ENCODE data around the gene HOXC9.

HOXC9 gene

GRCh38 chr12:54049108-54049507 lies 49.1 kb downstream of the HOXC9 start:
- H3K4me2 ChIP-seq (ENCODE audit: insufficient read depth, low read length): no peak overlapping the region
- H4K20me1 ChIP-seq (ENCODE audit: insufficient read depth, low read length): no peaks in the 10 kb centered on the region
- no peaks in the 10 kb centered on the region for H3K9me3 ChIP-seq (ENCODE audit: insufficient read depth, low read length, severe bottlenecking)
- ATAC-seq (ENCODE audit: insufficient read depth, low read depth) (no peak), DNase-seq (no peak)
- TF ChIP-seq CTCF (IDR thresholded peaks at IDR 0.05; ENCODE audit: borderline replicate concordance, extremely low read depth, low read length, poor library complexity, severe bottlenecking) (no peak), EZH2 (IDR thresholded peaks at IDR 0.05; ENCODE audit: borderline replicate concordance, low read depth, low read length, severe bottlenecking) (no peak)
- H3K4me1 ChIP-seq (ENCODE audit: insufficient read depth, low read length): peaks cover 10% of the 10 kb centered on the region
- no peak overlapping the region for H2AFZ ChIP-seq (ENCODE audit: low read depth, low read length)
- H3K9ac ChIP-seq (ENCODE audit: low read depth, low read length): no peak overlapping the region
- H3K79me2 ChIP-seq (ENCODE audit: insufficient read depth, low read length): no peaks in the 10 kb centered on the region
- no peaks in the 10 kb centered on the region for H3K36me3 ChIP-seq (ENCODE audit: insufficient read depth, low read length)
- peaks cover 48% of the 10 kb centered on the region for H3K27me3 ChIP-seq (ENCODE audit: insufficient read depth, low read length, poor library complexity)
- H3K27ac ChIP-seq (ENCODE audit: low read length): no peak overlapping the region
- H3K4me3 ChIP-seq (ENCODE audit: low read depth in 1 of 2, low read length in 2 of 2): no peak overlapping the region

- Histone ChIP-seq H4K20me1 (ENCODE audit: insufficient read depth, low read length) (no peaks in the 10 kb centered on the region), H3K27ac (ENCODE audit: low read length) (no peak overlapping the region), H3K4me1 (ENCODE audit: insufficient read depth, low read length) (0 out of 2 replicates have a peak, but pooled peaks cover 6% of the 10 kb centered on the region), H3K4me2 (ENCODE audit: insufficient read depth, low read length) (no peak overlapping the region), H2AFZ (ENCODE audit: low read depth, low read length) (no peak overlapping the region), H3K79me2 (ENCODE audit: insufficient read depth, low read length) (no peaks in the 10 kb centered on the region), H3K27me3 (ENCODE audit: insufficient read depth, low read length, poor library complexity) (peaks cover 45% of the 10 kb centered on the region), H3K9ac (ENCODE audit: low read depth, low read length) (no peak overlapping the region), H3K36me3 (ENCODE audit: insufficient read depth, low read length) (no peaks in the 10 kb centered on the region), H3K9me3 (ENCODE audit: insufficient read depth, low read length, severe bottlenecking) (no peaks in the 10 kb centered on the region), H3K4me3 (ENCODE audit: low read depth in 1 of 2, low read length in 2 of 2) (no peak overlapping the region)
- no peak for ATAC-seq (ENCODE audit: insufficient read depth, low read depth)
- DNase-seq: no peak
- TF ChIP-seq EZH2 (IDR thresholded peaks at IDR 0.05; ENCODE audit: borderline replicate concordance, low read depth, low read length, severe bottlenecking) (no peak), CTCF (IDR thresholded peaks at IDR 0.05; ENCODE audit: borderline replicate concordance, extremely low read depth, low read length, poor library complexity, severe bottlenecking) (no peak)
These were observed 50.5 kb downstream of the HOXC9 start for GRCh38 chr12:54050482-54050810.

- Histone ChIP-seq H3K4me1 (ENCODE audit: insufficient read depth, low read length) (0 out of 2 replicates have a peak, but pooled peaks cover 6% of the 10 kb centered on the region), H3K9ac (ENCODE audit: low read depth, low read length) (no peak overlapping the region), H3K4me3 (ENCODE audit: low read depth in 1 of 2, low read length in 2 of 2) (no peak overlapping the region), H3K27ac (ENCODE audit: low read length) (no peak overlapping the region), H2AFZ (ENCODE audit: low read depth, low read length) (no peak overlapping the region), H3K36me3 (ENCODE audit: insufficient read depth, low read length) (no peaks in the 10 kb centered on the region), H3K9me3 (ENCODE audit: insufficient read depth, low read length, severe bottlenecking) (no peaks in the 10 kb centered on the region), H3K27me3 (ENCODE audit: insufficient read depth, low read length, poor library complexity) (peaks cover 45% of the 10 kb centered on the region), H4K20me1 (ENCODE audit: insufficient read depth, low read length) (no peaks in the 10 kb centered on the region), H3K79me2 (ENCODE audit: insufficient read depth, low read length) (no peaks in the 10 kb centered on the region), H3K4me2 (ENCODE audit: insufficient read depth, low read length) (no peak overlapping the region)
- no peak for DNase-seq
- no peak for ATAC-seq (ENCODE audit: insufficient read depth, low read depth)
- TF ChIP-seq EZH2 (IDR thresholded peaks at IDR 0.05; ENCODE audit: borderline replicate concordance, low read depth, low read length, severe bottlenecking) (no peak), CTCF (IDR thresholded peaks at IDR 0.05; ENCODE audit: borderline replicate concordance, extremely low read depth, low read length, poor library complexity, severe bottlenecking) (no peak)
These were observed 51.3 kb downstream of the HOXC9 start for GRCh38 chr12:54051026-54051842.
